Prostate gland (tissue), 2 donors: ENCODE data around the gene TNS1. TPM values are rescaled to one million over a fixed set of nuclear protein-coding genes. Genes with fewer than 3 reads are reported as not detected.
A peak's percentile ranks its signal among the peaks of the same experiment; 100 is the strongest.

Source experiments
- DNase-seq: peaks from one replicate; pipeline ENCODE4 v3.0.0-alpha.2; 2019; ENCODE audit warnings: low spot score
- H3K27ac ChIP-seq, 2 donors: fragments of 200-600 bp; sonication (generic); 2 replicates each; pipeline ENCODE4 v1.5.1; 2017 to 2019
- H3K27me3 ChIP-seq: fragments of 200-600 bp; sonication (generic); replicated peaks from 2 replicates; pipeline ENCODE4 v1.5.1; 2019; ENCODE audit not compliant: insufficient read depth
- H3K36me3 ChIP-seq, 2 donors: fragments of 200-600 bp; sonication (generic); 1 replicate in 1 of 2; 2 replicates in 1 of 2; pipeline versions ENCODE4 v1.5.1 to v1.8.1; 2017 to 2019
- H3K4me1 ChIP-seq: fragments of 200-600 bp; sonication (generic); replicated peaks from 2 replicates; pipeline ENCODE4 v1.5.1; 2019
- H3K4me3 ChIP-seq, 2 donors: fragments of 200-600 bp; sonication (generic); 2 replicates each; pipeline ENCODE4 v1.5.1; 2017 to 2019
- H3K9me3 ChIP-seq: fragments of 200-600 bp; sonication (generic); 2 replicates; pipeline ENCODE4 v1.5.1; 2017
- POLR2A ChIP-seq: fragments of 450-650 bp; IDR thresholded peaks from one replicate; pipeline ENCODE4 v1.6.1; 2016; ENCODE audit warnings: antibody characterized with exemption, mild to moderate bottlenecking
- POLR2AphosphoS5 ChIP-seq: sonication (generic); formaldehyde crosslinking; IDR thresholded peaks from one replicate; pipeline ENCODE4 v1.6.1; 2017; ENCODE audit warnings: antibody characterized with exemption
- WGBS: methylation state at CpG from one replicate; pipeline ENCODE4 v1.1.5; 2018; 5-methylcytosine and 5-hydroxymethylcytosine counted together
- intact Hi-C: fragments of 100-400 bp; cut with DNase I; formaldehyde crosslinking; loops from one replicate; pipeline ENCODE4 v1.14.2; 2022
- total RNA-seq, 2 donors: library from RNA; depleted of rRNA; stranded (reverse); fragments of >200 nt; gene quantifications; one replicate each; pipeline ENCODE4 v1.1.0, GENCODE V29; 2016
- TF ChIP-seq, protein P1 (sequence below), 4 experiments: fragments of 200-600 bp in 2 of 4; fragments of 450-650 bp in 2 of 4; sonication (generic) in 2 of 4; IDR thresholded peaks; 1 replicate in 3 of 4; 2 replicates in 1 of 4; pipeline ENCODE4 v1.5.1; 2016 to 2019; ENCODE audit warnings: antibody characterized with exemption in 4 of 4, mild to moderate bottlenecking in 2 of 4, moderate library complexity in 2 of 4

The TNS1 gene
- total RNA-seq, 2 donors from 2014 or later, result 238 to 659 TPM

DNA sequence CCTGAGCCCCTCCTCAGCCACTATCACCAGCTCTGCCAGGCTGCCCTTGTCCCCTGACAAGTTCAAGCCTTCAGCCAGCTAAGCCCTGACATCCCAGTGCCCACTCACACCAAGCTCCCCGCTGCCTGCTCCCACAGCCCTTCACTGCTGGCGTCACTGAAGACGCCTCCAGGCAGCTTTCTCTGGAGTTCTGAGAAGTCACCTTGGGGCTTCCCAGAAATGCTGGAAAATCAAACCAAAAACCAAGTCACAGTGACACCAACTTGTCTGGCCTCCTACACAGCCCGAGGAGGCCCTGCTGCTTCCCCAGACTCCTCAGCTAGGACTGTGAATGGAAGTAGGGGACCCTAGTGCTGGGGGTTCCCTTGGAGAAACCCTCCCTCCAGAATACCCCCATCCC lies 2.2 kb upstream of the TNS1 start:
- no peaks in the 10 kb centered on the region for H3K9me3 ChIP-seq
- no peak overlapping the region for H3K4me3 ChIP-seq
- no peak for TF ChIP-seq POLR2A
- TF ChIP-seq POLR2AphosphoS5, result no peak
- TF ChIP-seq, protein P1, sequence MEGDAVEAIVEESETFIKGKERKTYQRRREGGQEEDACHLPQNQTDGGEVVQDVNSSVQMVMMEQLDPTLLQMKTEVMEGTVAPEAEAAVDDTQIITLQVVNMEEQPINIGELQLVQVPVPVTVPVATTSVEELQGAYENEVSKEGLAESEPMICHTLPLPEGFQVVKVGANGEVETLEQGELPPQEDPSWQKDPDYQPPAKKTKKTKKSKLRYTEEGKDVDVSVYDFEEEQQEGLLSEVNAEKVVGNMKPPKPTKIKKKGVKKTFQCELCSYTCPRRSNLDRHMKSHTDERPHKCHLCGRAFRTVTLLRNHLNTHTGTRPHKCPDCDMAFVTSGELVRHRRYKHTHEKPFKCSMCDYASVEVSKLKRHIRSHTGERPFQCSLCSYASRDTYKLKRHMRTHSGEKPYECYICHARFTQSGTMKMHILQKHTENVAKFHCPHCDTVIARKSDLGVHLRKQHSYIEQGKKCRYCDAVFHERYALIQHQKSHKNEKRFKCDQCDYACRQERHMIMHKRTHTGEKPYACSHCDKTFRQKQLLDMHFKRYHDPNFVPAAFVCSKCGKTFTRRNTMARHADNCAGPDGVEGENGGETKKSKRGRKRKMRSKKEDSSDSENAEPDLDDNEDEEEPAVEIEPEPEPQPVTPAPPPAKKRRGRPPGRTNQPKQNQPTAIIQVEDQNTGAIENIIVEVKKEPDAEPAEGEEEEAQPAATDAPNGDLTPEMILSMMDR (IDR thresholded peaks at IDR 0.05), result no peak
- H3K36me3 ChIP-seq, result no peaks in the 10 kb centered on the region
- WGBS, result 98% methylated on average over 4 of the region's 4 CpGs
- H3K4me1 ChIP-seq, result no peaks in the 10 kb centered on the region
- peak overlapping the region; percentile 64 to 75 for H3K27ac ChIP-seq
- DNase-seq, result no peak
- intact Hi-C loops, result no loop called here
- H3K27me3 ChIP-seq, result no peaks in the 10 kb centered on the region

DNA sequence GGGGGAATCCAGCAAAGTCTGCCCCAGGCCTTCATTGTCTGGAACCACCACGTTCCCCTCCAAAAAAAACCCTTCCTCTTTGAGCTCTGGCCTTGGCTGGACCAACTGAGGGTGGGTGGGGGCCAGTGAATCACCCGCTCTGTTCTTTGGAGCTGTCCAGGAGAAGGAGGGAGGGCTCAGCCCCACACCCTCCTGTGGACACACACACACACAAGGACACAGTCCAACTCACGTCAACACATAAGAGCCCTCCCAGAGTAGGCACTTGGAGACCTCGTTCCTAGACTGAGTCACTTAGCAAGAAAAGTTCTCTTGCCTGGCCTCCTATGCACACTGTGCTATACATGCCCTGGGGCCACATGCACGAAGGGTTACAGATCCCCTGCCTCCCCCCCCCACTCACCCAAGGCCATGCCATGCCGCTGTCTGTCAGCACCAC lies 1.2 kb upstream of the TNS1 start:
- no peaks in the 10 kb centered on the region for H3K4me1 ChIP-seq
- 21% methylated on average over 6 of the region's 6 CpGs for WGBS
- H3K9me3 ChIP-seq, result no peaks in the 10 kb centered on the region
- H3K36me3 ChIP-seq, result no peaks in the 10 kb centered on the region
- intact Hi-C loops, result no loop called here
- TF ChIP-seq POLR2A (peak; percentile 48), POLR2AphosphoS5 (peak; percentile 55)
- TF ChIP-seq, protein P1 (IDR thresholded peaks at IDR 0.05), result no peak
- peak overlapping the region; percentile 64 to 75 for H3K27ac ChIP-seq
- no peaks in the 10 kb centered on the region for H3K27me3 ChIP-seq
- no peak overlapping the region for H3K4me3 ChIP-seq
- peak; percentile 42 for DNase-seq

DNA sequence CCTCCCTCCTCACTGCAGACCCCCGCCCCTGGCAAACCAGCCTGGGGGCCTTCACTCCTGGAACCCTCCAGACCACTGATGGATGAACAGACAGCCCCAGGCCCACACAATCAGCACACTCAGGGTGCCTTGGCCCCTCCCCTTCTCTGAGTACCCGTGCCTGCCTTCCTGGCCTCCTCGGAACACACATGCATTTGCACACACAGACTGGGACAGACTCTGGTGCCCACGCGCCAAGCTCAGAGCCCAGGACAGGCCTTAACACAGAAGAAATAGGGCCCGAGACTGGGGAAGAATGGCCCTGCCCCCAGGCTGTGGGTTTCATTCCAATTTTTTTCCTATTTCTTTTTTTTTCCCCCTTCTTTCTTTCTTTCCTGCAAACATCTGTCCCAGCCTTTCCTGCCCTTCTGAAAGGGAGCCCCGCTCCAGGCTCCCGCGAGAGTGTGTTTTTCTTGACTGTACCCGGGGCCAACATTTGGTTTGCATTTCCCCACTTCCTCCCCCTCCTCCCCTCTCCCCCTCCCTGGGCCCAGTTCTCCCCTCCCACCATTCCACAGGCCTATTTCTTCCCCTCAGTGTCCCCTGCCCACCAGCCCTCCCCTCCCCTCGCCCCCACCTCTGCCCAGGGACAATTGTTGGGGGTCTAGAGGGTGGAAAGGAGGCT lies 618 bp upstream of the TNS1 start:
- no peak for DNase-seq

DNA sequence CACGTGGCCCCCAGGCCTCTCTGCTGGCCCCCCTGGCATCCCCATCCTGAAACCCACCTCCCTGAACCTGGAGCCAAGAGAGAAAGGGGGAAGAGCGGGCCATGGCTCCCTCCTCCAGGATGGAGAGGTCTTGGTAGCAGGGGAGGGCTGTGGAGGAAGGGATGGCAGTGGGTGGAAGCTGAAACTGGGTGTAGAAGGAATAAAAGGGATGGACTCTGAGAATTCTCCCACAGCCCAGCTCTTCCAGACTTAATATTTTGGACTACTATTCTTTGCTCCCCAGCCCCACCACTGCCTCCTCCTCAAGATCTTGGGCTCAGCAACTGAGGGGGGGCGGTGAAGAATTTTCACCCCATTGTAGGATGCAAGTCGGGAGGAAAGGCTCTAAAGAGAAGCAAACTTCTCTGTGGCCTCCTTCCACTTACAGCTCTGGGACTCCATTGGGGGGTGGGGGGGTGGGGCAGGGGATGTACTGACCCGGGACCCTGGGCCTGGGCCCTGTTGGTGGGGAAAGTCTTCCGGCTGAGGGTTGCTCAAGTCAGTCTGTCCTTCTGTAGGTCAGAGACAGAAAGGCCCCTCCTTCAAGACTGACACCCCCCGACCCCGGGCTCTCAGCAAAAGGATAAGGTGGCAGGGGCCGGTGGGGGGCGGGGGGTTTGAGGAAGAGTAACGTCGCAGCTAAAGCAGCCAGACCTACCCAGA lies 501 bp downstream of the TNS1 start:
- Histone ChIP-seq H3K36me3 (no peaks in the 10 kb centered on the region), H3K9me3 (no peaks in the 10 kb centered on the region), H3K4me1 (no peaks in the 10 kb centered on the region), H3K27ac (peak overlapping the region; percentile 64 to 75), H3K27me3 (no peaks in the 10 kb centered on the region), H3K4me3 (peak overlapping the region; percentile 14 to 25)
- no peak for TF ChIP-seq POLR2AphosphoS5
- TF ChIP-seq, protein P1 (IDR thresholded peaks at IDR 0.05), result no peak
- TF ChIP-seq POLR2A, result no peak
- intact Hi-C loops, result no loop called here
- DNase-seq, result no peak
- 59% methylated on average over 12 of the region's 12 CpGs for WGBS

More for the DNA sequence above, 618 bp upstream of the TNS1 start:
- Histone ChIP-seq H3K4me3 (no peak overlapping the region), H3K9me3 (no peaks in the 10 kb centered on the region), H3K27ac (peak overlapping the region; percentile 64 to 75), H3K36me3 (no peaks in the 10 kb centered on the region), H3K4me1 (no peaks in the 10 kb centered on the region), H3K27me3 (no peaks in the 10 kb centered on the region)
- intact Hi-C loops, result no loop called here
- TF ChIP-seq POLR2A, result no peak
- WGBS, result 25% methylated on average over 11 of the region's 11 CpGs

DNA sequence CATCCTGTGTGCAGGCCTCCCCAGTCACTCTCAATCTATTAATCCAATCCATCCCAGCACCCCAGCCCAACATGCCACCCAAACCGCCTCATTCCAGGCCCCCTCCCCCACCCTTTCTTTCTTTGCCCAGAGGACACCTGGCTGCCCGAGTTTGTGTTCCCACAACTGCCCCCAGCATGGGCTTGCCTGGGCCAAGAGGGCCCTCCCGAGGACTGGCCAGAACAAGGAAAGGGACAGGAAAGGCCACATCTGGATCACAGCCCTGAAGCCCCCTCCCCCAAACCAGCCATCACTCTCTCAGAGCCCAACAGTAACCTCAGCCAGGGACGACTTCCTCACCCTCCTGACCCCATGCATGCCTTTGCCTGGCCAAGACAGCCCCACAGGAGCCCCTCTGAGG lies 1.2 kb downstream of the TNS1 start:
- H3K27ac ChIP-seq, result peak overlapping the region; percentile 64 to 75
- H3K27me3 ChIP-seq, result no peaks in the 10 kb centered on the region
- intact Hi-C loops, result no loop called here
- WGBS, result 35% methylated on average over 4 of the region's 4 CpGs
- peak overlapping the region in 1 of 2 donors; percentile 25 for H3K4me3 ChIP-seq
- H3K36me3 ChIP-seq, result no peaks in the 10 kb centered on the region
- H3K9me3 ChIP-seq, result no peaks in the 10 kb centered on the region
- DNase-seq, result no peak
- TF ChIP-seq POLR2AphosphoS5, result no peak
- TF ChIP-seq, protein P1 (IDR thresholded peaks at IDR 0.05), result no peak
- TF ChIP-seq POLR2A, result no peak
- no peaks in the 10 kb centered on the region for H3K4me1 ChIP-seq
